Left renal cortex interstitium (tissue), 4 donors: Measurements from ENCODE around the gene SLC31A1. TPM values are rescaled to one million over a fixed set of nuclear protein-coding genes. Genes with fewer than 3 reads are reported as not detected.
"Not testable (repeated sequence)": the region's sequence is repeated elsewhere in the genome, so short reads cannot be mapped to it uniquely, and the experiment has no call there.

Source experiments
- DNase-seq, 4 donors: peaks; one replicate each; pipeline ENCODE4 v3.0.0-alpha.2; 2013; ENCODE audit warnings: low read depth in 4 of 4, low spot score in 2 of 4, missing footprints in 1 of 4
- polyA plus RNA-seq, 4 donors: library from polyadenylated mRNA; unstranded; fragments of 120-200 nt; gene quantifications; one replicate each; pipeline ENCODE4 v1.2.1, GENCODE V29; 2013; ENCODE audit not compliant: insufficient read length in 4 of 4

The SLC31A1 gene
- polyA plus RNA-seq, 4 donors: 19.7 to 27.2 (median 23.8) TPM

GRCh38 chr9:113219969-113220368, 1.4 kb upstream of the SLC31A1 start:
- DNase-seq: no peak

DNA sequence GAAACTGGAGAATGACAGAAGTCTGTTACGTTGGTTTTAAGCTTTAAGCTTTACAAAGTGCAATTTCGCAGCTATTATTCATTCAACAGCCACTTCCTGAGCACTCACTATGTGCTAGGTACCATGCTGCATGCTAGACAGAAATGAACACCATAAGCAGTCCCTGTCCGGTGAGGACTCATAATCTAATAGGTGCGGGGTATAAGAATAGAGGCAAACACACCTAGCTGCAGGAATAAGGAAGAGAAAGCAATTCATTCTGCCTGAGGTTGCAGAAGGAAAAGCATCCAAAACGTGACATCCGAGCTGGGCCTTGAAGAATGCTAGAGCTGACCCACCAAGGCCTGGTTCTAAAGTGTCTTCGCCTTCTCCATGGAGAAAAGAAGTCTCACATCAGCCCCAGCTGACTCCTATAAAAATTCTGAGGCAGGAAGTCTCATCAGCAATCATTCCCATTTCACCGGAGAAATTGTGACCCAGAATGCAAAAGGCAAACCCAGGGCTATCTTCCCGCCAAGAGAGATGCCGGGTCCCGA, 809 bp upstream of the SLC31A1 start:
- DNase-seq: no peak

DNA sequence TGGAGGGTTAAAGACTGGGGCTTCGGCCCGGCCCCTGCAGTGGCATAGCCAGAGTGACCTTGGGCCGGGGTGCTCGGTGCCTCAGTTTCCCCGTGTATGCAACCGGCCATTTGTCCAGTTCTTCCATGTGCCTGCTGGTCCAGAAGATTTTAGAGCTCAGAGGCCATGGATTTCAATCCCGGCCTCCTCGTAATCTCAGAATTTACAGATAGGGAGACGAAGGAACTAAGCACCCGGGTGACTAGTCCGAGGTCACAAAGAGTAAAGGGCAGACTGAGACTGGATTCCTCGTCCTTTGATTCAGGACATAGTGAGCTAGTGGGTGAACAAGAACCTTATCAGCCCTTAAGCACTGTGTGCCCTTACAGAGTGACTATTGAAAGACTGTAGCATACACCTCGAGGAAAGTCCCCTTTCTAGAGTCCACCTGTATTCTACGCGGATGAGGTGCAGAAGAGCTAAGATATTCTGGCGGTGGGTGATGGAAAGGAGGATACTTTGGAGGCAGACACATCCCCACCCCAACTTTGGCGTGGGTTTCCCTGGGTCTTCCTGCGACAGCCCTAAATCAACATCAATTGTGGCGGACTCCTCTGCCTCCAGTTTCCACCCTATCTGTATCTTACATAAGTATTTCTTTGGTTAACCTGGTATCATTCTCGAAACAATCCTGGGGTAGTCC, 597 bp downstream of the SLC31A1 start:
- DNase-seq: peak in 2 of 4 donors; percentile 11 to 23

DNA sequence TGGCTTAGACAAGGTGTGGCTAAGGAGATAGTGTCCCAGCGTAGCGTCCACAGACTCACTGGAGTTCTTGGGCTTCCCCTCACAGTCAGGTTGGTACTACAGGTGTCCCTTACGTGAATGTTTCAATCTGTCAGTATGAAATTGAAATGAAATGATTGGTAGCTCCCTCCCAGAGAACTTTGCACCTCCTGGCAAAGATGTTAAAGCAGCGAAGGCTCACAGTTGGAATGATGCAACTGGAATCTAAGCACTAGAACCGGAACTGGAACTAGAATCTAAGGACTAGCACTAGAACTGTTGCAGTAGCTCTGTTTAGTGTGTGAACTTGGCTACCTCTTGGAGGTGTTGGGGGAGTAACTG, 1.1 kb downstream of the SLC31A1 start:
- DNase-seq: no peak

GRCh38 chr9:113223963-113224362, 2.6 kb downstream of the SLC31A1 start:
- no peak for DNase-seq

- no peak for DNase-seq
Observed at GRCh38 chr9:113227436-113227835, 6.1 kb downstream of the SLC31A1 start.

DNA sequence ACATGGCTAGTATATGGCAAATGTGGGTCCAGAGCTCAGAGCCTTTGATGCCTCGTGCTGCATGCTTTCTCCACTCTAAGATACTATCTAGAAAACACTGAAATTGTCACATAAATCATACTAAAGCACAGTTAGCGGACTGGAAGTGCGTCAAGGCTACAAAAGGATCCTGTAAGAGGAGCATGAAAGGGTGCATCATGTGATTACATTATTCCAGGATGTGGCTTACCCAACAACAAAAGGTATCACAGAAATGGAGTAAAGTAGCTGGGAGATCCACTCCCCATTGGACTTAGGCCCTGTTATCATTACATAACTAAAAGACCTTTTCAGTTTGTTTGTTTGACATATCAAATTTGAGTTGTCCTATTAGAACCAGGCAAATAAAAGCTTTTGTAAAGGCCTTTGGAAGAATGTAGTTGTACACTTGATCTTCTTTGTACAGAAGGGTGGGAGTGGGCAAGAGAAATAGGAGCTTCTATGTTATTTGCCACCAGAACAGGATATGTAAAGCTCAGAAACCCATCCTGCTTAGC, 6.9 kb downstream of the SLC31A1 start:
- no peak for DNase-seq

- DNase-seq: no peak
Observed at GRCh38 chr9:113231701-113232100, 10.4 kb downstream of the SLC31A1 start.

DNA sequence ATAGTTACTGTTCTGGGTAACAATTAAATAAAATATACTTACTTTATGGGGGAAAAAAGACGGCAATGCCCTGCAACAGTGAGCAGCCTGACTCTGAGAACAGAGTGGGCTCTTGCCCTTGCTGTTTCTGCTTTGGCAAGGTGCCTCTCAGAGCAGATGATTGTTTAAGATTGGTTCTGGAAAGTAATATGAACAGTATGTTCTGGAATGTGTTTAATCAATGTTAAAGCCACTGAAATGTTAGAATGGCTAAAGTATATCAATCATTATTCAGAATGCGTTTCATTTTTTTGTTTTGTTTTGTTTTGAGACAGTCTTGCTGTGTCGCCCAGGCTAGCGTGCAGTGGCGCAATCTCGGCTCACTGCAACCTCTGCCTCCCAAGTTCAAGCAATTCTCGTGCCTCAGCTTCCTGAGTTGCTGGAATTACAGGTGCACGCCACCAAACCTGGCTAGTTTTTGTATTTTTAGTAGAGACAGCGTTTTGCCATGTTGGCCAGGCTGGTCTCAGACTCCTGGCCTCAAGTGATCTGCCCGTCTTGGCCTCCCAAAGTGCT, 14.4 kb downstream of the SLC31A1 start:
- not testable (repeated sequence) for DNase-seq

GRCh38 chr9:113237026-113237425, 15.7 kb downstream of the SLC31A1 start:
- DNase-seq: no peak

- DNase-seq: no peak
Observed at GRCh38 chr9:113238202-113238858, 17.0 kb downstream of the SLC31A1 start.

GRCh38 chr9:113238859-113239232, 17.5 kb downstream of the SLC31A1 start:
- no peak for DNase-seq

DNA sequence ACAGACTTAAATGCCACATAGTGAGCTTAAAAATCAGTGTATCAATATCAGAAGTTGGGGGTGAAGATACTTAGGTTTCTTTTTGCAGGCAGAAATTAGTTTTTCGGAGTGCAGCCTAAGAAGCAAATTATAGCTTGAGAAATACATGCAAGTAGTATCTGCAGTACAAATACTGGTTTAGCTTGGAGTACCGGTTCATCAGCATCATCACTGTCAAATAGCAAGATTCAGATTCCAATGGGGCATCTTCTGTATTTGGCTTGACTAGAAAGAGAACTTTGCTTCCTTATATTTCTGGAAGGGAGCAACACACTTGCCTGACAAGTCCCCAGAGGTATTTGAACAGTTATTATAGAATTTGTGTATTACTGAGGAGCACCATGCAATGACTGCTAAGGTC, 19.8 kb downstream of the SLC31A1 start:
- no peak for DNase-seq

DNA sequence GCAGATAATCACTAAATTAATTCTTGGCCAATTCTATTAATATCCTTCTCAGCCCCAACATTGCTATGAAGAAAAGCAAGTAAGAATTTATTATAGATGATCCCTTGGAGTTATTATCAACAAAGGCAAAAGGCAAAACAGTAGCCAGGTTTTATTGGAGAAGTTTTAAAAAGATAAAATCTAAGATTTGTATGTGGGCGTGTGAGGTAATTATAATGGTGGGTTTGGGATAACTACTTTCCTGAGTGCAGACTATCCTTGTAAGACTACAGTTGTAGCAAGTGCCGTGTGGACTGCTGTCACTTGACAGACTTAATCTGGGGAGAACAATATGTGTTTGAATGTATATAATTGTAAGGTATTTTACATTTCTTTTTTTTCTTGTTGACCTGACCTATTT, 23.2 kb downstream of the SLC31A1 start:
- DNase-seq: no peak

GRCh38 chr9:113245894-113246293, 24.6 kb downstream of the SLC31A1 start:
- no peak for DNase-seq

- no peak for DNase-seq
Observed at GRCh38 chr9:113246928-113247327, 25.6 kb downstream of the SLC31A1 start.

DNA sequence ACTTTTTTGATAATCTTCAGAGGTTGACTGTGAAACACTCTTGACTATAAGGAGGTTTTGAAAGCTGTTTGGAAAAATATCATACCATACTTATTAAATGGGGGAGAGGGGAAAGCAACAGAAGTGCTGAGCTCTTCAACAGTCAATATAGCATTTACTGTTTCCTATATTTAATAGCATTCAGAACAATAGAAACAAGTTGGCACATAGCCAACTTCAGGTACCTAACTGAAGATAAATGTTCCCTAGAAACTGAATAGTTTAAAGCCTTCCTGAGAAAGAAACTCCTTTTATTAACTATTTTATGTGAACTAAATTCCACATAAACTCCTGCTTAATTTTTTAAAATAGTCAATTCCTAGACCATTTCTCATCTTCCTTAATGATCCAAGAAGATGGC, 26.3 kb downstream of the SLC31A1 start:
- DNase-seq: no peak

GRCh38 chr9:113249661-113250060, 28.3 kb downstream of the SLC31A1 start:
- not testable (repeated sequence) for DNase-seq

DNA sequence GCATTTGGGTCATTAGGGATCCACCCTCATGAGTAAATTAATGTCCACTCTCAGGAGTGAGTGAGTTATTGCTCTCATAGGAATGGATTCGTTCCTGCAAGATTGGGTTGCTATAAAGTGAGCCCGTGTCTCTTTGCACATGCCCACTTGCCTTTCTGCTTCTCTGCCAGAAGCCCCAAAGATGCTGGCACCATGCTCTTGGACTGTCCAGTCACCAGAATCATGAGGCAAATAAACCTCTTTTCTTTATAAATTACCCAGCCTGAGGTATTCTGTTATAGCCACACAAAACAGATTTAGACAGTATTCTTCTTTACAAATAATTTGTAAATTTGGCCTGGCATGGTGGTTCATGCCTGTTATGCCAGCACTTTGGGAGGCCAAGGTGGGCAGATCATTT, 29.5 kb downstream of the SLC31A1 start:
- DNase-seq: no peak

DNA sequence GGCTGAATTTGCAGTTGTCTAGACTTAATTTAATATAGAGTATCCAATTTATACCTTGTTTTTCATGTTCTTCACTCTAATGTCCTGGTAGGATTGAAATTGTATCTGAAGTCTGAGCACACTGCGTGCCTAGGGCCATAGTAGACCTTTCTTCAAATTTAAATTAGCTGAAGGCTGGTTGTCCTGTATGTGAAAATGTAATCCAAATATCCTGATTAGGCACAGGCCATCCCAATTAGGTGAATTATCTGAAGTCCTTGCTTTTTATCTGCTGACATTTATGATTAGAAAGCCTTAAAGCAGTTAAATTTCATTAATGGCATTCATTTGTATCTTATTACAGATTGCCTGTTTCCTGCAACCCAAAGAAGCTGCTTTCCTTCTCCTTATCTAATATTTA, 33.6 kb downstream of the SLC31A1 start:
- no peak for DNase-seq

DNA sequence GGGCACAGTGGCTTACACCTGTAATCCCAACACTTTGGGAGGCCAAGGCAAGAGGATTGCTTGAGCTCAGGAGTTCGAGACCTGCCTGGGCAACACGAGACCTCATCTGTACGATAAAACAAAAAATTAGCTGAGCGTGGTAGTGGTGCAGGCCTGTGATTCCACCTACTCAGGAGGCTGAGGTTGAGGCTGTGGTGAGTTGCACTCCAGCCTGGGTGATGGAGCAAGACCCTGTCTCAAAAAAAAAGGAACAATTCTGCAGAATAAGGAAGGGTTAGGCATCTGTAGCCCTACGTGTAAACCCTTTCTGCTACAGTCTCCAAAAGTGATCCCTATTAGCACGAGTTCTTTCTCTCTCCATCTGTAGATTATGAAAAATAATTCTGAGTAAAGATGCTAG, 34.1 kb downstream of the SLC31A1 start:
- no peak for DNase-seq

- DNase-seq: no peak
Observed at GRCh38 chr9:113257863-113258262, 36.5 kb downstream of the SLC31A1 start.
